ENCODE data around the gene DNAH2.

DNAH2 gene

DNA sequence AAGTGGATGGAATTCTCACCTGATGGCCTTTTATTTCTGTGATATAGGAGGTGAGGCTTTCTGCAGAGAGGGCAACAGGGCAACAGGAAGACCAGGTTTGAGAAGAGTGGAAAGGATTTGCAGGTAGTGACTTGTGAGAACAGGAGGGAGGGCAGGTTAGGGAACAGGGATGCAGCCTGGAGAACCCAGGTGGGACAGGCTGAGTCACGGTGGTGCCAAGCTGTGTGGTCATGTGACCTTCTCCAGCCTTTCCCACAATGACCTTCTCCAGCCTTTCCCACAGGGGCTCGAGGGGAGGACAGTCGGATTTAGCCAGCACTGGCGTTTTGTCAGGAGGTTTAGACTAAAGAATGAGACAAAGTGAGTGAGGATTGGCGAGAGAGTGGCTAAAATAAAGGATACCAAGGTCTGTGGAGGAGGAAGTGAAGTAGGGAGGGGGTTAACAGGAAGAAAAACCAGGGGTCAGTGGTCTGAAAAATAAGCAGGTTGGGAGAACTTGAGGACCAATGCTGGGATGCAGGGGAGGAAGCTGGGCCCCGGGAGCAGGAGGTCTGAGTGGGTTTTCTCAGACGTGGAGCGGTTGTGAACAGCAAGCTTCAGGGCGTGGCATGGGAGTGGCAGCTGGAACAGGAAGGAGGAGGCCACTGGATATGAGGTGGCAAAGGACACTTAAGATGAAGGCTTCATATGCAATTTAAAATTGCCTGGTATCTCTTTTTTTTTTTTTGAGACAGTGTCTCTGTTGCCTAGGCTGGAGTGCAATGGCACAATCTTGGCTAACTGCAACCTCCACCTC lies 37.7 kb downstream of the DNAH2 start:
- TF ChIP-seq, protein P1, sequence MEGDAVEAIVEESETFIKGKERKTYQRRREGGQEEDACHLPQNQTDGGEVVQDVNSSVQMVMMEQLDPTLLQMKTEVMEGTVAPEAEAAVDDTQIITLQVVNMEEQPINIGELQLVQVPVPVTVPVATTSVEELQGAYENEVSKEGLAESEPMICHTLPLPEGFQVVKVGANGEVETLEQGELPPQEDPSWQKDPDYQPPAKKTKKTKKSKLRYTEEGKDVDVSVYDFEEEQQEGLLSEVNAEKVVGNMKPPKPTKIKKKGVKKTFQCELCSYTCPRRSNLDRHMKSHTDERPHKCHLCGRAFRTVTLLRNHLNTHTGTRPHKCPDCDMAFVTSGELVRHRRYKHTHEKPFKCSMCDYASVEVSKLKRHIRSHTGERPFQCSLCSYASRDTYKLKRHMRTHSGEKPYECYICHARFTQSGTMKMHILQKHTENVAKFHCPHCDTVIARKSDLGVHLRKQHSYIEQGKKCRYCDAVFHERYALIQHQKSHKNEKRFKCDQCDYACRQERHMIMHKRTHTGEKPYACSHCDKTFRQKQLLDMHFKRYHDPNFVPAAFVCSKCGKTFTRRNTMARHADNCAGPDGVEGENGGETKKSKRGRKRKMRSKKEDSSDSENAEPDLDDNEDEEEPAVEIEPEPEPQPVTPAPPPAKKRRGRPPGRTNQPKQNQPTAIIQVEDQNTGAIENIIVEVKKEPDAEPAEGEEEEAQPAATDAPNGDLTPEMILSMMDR (conservative IDR thresholded peaks at IDR 0.05; ENCODE audit: low read depth, low read length), result no peak
- H3K4me3 ChIP-seq (ENCODE audit: low read length), result no peak overlapping the region
- no peak for DNase-seq (ENCODE audit: low read depth)

DNA sequence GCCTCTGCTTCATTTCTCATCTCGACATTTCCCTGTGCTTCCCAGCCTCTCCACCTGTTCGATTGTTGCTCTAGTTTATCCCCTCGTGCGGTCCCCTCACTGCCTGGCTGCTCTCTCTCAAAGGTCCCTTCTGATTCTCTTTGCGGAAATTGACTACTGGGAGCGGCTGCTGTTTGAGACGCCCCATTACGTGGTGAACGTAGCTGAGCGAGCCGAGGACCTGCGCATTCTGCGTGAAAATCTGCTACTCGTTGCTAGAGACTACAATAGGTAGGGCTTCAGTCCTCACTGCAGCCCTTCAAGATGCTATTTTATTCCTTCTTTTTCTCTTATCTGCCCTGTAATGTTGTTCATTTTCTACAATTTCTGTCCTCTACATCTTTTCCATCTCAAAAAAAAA lies 39.4 kb downstream of the DNAH2 start:
- DNase-seq (ENCODE audit: low read depth), result no peak

DNA sequence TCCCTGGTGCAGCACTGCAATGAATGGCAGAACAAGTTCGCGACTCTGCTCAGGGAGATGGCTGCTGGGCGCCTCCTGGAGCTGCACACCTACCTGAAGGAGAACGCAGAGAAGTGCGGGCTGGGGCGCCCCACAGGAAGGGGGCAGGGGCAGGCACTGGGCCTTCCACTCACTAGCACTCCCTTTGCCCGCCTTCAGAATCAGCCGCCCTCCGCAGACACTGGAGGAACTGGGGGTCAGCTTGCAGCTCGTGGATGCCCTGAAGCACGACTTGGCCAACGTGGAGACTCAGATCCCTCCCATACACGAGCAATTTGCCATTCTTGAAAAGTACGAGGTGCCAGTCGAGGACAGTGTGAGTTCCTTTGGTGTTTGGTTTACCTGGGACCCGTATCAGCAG lies 46.4 kb downstream of the DNAH2 start:
- TF ChIP-seq, protein P1 (conservative IDR thresholded peaks at IDR 0.05; ENCODE audit: low read depth, low read length), result no peak
- no peak overlapping the region for H3K4me3 ChIP-seq (ENCODE audit: low read length)
- DNase-seq (ENCODE audit: low read depth), result no peak

More for the DNA sequence above, 39.4 kb downstream of the DNAH2 start:
- TF ChIP-seq, protein P1 (conservative IDR thresholded peaks at IDR 0.05; ENCODE audit: low read depth, low read length), result no peak
- H3K4me3 ChIP-seq (ENCODE audit: low read length), result no peak overlapping the region

DNA sequence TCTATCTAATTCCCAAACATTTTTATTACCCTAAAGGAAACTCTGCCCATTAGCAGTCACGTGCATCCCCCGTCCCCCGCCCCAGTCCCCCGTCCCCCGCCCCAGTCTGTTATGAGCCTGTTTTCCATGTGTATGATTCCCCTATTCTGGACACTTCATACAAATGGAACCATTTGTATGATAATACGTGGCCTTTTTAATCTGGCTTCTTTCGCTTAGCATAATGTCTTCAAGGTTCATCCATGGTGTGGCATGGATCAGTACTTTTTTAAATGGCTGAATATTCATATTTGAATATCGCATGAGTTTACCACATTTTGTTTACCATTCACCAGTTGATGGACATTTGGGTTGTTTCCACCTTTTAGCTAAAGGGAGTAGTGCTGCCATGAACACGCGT lies 49.5 kb downstream of the DNAH2 start:
- H3K4me3 ChIP-seq (ENCODE audit: low read length), result no peak overlapping the region
- TF ChIP-seq, protein P1 (conservative IDR thresholded peaks at IDR 0.05; ENCODE audit: low read depth, low read length), result no peak
- no peak for DNase-seq (ENCODE audit: low read depth)

DNA sequence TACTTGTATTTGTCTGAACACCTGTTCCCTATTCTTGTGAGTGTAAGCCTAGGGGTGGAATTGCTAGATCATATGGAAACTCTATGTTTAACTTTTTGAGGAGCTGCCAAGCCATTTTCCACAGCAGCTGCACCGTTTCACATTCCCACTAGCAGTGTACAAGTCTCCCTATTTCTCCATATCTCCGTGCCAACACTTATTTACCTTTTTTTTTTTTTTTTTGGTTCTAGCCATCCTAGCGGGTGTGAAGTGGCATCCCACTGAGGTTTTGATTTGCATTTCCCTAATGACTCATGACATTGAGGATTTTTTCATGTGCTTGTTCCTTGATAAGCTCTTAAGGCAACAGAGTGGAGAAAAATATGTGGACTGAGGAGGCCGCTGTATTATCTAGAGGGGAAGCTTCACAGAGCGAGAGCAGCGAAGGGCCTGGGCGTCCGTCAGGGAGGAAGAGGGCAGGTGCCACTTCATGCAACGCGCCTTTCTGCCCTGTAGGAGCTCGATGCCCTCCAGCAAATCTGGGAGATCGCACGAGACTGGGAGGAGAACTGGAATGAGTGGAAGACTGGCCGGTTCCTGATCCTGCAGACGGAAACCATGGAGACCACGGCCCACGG lies 50.0 kb downstream of the DNAH2 start:
- TF ChIP-seq, protein P1 (conservative IDR thresholded peaks at IDR 0.05; ENCODE audit: low read depth, low read length), result no peak
- H3K4me3 ChIP-seq (ENCODE audit: low read length), result no peak overlapping the region
- DNase-seq (ENCODE audit: low read depth), result no peak

DNA sequence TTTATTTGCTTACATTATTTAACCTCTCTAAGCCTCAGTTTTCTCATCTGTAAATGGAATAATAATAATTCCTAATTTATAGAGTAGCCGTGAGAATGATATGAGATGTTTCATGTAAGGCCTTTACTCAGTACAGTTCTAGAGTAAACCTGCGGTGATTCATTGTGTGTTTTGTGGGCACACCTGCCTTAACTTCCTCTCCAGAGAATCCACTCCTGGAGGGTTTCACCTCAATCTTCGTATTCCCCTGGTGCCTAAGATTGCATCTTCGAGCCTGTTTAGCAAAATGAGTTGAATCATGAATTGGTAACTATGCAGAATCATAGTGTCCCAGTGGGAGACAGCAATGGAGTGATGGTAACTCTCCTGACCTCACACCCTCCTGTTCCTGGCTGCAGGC lies 52.3 kb downstream of the DNAH2 start:
- no peak for DNase-seq (ENCODE audit: low read depth)
- no peak overlapping the region for H3K4me3 ChIP-seq (ENCODE audit: low read length)
- TF ChIP-seq, protein P1 (conservative IDR thresholded peaks at IDR 0.05; ENCODE audit: low read depth, low read length), result no peak

DNA sequence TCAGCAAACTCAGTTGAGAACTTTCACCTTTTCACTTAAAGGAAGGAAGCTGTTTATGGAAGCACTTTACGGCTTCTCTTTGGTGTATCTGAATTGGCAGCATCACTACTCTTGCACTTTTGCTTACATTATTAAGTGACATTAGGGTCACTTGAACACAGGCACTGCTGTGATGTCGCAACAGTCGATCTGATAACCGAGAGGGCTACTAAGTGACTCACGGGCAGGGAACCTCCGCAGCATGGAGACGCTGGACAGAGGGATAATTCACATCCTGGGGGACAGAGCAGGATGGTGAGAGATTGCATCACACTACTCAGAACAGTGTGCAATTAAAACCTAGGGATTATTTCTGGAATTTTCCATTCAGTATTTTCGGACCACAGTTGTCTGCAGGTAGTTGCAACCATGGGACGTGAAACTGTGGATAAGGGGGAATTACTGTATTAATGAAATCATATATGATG lies 56.5 kb downstream of the DNAH2 start:
- no peak overlapping the region for H3K4me3 ChIP-seq (ENCODE audit: low read length)
- TF ChIP-seq, protein P1 (conservative IDR thresholded peaks at IDR 0.05; ENCODE audit: low read depth, low read length), result no peak
- peak; percentile 8 for DNase-seq (ENCODE audit: low read depth)

All from retinal pigment epithelial cell (primary cell).